A673 (cell line): ENCODE results near the gene BCAS1.

Experiments
- EZH2 ChIP-seq: fragments of 200-600 bp; sonication (generic); IDR thresholded peaks from 2 replicates; pipeline ENCODE4 v1.6.1; 2017; ENCODE audit warnings: borderline replicate concordance, low read depth, mild to moderate bottlenecking, mixed read lengths, antibody characterized with exemption, low read length; ENCODE audit not compliant: poor library complexity, severe bottlenecking
- TF ChIP-seq, protein P1 (sequence below): fragments of 300-800, 200-600 bp; sonication (generic); conservative IDR thresholded peaks from 2 replicates; pipeline ENCODE4 v1.5.1; 2017; ENCODE audit warnings: low read depth, mild to moderate bottlenecking, antibody characterized with exemption, low read length, moderate library complexity, mixed read lengths

DNA sequence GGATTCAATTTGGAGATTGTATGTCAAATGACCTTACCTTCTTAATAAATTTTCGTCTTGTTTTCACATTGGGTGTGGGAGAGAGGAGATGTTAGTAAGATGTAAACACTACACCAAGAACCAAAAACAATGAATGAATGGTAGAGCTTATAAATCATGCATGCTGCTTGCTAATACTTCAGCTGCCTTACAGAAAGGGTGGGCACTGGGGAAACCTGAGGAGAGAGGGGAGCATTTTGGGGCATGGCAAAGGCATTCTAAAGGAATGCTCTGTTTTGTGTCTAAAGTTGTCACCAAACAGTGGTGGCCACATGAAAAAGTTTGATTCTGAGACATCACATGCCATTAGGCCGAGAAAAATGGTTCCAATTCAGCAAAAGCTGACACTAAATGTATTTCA, 80.4 kb downstream of the BCAS1 start:
- TF ChIP-seq, protein P1, sequence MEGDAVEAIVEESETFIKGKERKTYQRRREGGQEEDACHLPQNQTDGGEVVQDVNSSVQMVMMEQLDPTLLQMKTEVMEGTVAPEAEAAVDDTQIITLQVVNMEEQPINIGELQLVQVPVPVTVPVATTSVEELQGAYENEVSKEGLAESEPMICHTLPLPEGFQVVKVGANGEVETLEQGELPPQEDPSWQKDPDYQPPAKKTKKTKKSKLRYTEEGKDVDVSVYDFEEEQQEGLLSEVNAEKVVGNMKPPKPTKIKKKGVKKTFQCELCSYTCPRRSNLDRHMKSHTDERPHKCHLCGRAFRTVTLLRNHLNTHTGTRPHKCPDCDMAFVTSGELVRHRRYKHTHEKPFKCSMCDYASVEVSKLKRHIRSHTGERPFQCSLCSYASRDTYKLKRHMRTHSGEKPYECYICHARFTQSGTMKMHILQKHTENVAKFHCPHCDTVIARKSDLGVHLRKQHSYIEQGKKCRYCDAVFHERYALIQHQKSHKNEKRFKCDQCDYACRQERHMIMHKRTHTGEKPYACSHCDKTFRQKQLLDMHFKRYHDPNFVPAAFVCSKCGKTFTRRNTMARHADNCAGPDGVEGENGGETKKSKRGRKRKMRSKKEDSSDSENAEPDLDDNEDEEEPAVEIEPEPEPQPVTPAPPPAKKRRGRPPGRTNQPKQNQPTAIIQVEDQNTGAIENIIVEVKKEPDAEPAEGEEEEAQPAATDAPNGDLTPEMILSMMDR = no peak
- no peak for TF ChIP-seq EZH2
